HCEC 1CT (cell line): ENCODE data around the gene GUCA2A.

Experiments used
- DNase-seq: peaks from one replicate; pipeline ENCODE4 v3.0.0-alpha.2; 2017

Gene GUCA2A

GRCh38 chr1:42152907-42153600, 11.5 kb downstream of the GUCA2A start, which contains the start of gene GUCA2B:
GUCA2B (plus strand) TSS chr1:42153410; CDS start chr1:42153451, 41 bp downstream.
- no peak for DNase-seq

DNA sequence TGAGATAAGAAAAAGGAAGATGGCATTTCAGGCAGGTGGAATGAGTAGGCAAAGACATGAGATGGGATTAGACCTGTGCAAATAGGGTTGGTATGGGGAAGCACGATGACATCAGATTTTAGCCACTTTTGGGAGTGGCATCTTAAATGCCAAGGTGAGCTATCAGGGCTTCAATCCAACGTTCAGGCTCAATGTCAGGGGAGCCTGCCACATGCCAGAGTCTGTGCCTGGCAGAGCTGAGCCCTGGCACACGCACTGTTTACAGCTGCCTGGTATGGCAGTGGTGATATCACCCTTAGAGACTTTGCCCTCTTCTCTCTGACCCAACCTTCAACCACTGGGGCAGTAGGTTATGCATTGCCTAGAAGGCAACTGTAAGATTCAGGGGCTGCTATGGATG, 12.4 kb downstream of the GUCA2A start:
- DNase-seq, result no peak

GRCh38 chr1:42150651-42151050, 13.9 kb downstream of the GUCA2A start:
- DNase-seq, result no peak

DNA sequence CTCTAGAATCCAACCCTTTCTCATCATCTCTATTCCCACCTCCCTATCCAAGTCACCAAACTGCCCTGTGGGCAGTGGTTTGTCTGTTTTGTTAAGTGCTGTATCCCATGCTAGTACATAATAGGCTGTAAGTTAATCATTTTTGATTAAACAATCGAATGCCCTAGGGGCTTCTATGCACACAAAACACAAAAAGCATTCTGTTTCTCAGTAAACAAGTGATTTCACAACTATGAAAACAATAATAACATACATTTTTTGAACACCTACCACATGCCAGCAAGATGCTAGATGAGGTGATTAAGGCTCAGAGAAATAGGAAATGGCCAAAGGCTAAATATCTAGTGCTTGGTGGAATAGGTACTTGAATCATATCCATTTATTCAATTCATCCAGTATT, 16.4 kb downstream of the GUCA2A start:
- DNase-seq, result no peak

DNA sequence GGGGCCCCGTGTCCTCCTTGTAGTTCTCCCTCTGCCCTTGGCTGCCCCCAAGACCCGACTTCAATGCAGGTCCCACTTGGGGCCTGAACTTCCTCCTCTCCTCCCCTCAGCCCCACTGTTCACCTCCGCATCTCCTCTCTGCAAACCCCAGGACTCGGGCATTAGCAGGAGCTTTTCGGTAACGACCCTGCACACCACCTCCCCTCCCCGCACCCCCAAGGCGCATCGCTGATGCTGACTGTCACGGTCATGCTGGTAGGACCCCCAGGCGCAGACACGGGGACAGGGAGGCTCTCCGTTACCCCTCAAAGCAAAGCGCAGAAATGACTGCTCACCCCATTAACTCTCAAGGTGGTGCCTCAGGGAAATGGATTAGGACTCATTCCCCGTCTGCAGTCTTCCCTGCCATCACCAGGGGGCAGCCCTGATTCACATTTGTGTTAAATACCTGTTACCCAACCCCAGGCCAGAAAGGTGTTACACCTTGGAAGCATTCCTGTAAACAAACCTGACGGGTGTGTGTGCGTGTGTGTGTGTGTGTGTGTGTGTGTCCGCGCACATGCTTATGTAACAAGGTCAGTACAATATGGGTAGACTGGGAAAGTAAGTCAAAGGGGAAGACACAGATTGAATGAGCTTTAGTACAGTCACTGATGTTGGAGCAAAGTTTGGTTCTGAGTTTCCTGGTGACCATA, 17.8 kb downstream of the GUCA2A start:
- DNase-seq, result peak; percentile 13

DNA sequence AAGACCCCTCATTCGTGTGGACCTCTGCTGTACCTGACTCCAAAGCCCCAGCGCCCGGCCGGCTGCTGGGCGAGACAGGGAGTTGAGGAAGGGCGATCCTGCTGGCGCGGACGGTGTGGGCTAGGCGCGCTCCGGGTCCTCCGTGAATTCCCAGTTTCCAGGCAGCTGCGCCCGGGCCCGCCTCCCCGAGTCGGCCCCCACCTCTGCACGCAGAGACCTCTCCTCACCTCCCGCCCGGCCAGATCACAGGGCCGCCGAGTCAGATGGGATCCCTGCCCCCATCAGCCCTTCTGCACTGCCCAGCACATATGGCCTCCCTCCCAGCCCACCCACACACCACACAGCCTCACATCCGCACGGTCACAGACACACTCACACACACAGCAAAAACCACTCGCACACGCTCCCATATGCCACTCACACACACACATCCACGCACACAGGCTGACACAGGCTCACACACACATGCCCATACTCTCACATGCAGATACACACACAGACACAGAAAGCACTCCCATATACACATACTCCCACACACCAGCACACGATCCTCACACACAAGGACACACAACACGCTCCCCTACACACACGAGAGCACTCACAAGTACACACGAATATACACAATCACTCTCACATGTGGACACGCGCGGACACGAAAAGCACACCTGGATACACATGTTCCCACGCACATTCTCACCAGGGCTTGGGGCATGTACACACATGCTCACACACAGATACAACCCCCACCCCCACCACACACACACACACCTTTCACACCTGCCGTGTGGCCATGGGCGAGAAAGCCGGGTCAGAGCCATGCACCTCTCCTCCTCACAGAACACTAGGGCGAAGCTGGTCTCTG, 18.6 kb downstream of the GUCA2A start:
- DNase-seq, result no peak

- no peak for DNase-seq
These were observed 19.2 kb downstream of the GUCA2A start for GRCh38 chr1:42145389-42145716.

- no peak for DNase-seq
These were observed 19.7 kb downstream of the GUCA2A start for GRCh38 chr1:42144711-42145388.

- no peak for DNase-seq
These were observed 20.4 kb downstream of the GUCA2A start for GRCh38 chr1:42143896-42144710.

DNA sequence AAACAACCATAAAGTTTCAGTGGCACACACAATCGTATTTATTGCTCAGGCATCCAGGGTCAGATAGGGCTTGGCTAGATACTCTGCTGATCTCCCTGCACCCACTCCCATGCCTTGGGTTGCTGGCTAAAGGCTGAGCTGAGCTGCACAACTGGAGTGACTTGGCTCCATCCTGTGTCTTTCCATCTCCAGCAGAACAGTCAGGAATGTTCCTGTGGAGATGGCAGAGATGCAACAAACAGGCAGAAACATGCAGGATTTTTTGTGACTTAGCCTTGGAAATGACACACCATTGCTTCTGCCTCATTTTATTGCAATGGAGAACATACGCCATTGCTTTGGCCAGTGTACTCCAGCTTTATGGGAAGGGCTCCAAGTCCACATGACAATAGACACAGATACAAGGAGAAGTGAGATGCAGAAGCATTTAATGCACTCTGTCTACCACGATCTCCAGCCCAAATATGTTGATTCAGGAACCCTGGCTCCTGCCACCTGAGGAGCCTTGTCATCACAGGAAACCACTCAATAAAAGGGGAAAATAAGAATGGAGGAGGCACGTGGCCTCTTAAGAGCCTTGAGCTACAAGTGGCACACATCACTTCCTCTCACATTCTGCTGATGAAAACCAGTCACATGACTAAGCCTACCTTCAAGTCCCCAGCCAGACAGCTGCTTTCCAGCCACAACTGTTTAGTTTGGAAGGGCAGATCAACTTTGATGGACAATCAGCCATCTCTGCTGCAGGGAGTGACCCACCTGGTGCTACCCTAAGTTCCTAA, 21.5 kb downstream of the GUCA2A start:
- DNase-seq, result no peak

- DNase-seq, result no peak
These were observed 22.6 kb downstream of the GUCA2A start for GRCh38 chr1:42141978-42142377.

GRCh38 chr1:42140191-42140590, 24.4 kb downstream of the GUCA2A start:
- no peak for DNase-seq

GRCh38 chr1:42139444-42139843, 25.1 kb downstream of the GUCA2A start:
- DNase-seq, result no peak

DNA sequence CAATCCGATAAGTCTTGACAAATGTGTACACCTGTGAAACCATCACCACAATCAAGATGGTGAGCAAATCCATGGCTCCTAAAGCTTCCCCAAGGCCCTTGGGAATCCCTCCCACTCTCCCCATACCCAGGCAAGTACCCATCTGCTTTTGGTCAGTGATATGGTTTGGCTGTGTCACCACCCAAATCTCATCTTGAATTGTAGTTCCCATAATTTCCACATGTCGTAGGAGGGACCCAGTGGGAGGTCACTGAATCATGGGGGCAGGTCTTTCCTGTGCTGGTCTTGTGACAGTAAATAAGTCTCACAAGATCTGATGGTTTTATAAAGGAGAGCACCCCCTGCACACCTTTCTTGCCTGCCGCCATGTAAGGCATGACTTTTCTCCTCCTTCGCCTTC, 26.0 kb downstream of the GUCA2A start:
- no peak for DNase-seq

GRCh38 chr1:42137766-42138165, 26.8 kb downstream of the GUCA2A start:
- no peak for DNase-seq

- DNase-seq, result no peak
These were observed 28.1 kb downstream of the GUCA2A start for GRCh38 chr1:42136466-42136865.

DNA sequence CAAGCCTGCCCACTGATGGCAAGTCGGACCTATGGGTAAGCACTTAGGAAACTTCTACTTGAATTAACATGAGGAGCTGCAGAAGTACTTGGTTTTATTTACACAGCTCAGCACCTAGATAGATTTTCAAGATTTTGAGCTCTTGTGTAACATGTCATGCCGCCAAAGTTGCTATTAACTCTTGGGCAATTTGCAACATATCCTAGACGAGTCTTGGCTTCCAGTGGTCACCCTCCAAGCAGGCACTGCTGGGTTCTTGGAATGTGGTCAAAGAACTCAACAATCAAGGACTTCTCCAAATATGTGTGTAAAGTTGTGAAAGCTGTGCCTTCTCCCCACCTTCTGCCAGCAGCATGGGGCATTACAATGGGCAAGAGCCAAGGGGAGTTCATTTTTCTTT, 29.1 kb downstream of the GUCA2A start:
- no peak for DNase-seq

- no peak for DNase-seq
These were observed 30.6 kb downstream of the GUCA2A start for GRCh38 chr1:42133809-42134526.

- DNase-seq, result no peak
These were observed 31.2 kb downstream of the GUCA2A start for GRCh38 chr1:42133390-42133789.

DNA sequence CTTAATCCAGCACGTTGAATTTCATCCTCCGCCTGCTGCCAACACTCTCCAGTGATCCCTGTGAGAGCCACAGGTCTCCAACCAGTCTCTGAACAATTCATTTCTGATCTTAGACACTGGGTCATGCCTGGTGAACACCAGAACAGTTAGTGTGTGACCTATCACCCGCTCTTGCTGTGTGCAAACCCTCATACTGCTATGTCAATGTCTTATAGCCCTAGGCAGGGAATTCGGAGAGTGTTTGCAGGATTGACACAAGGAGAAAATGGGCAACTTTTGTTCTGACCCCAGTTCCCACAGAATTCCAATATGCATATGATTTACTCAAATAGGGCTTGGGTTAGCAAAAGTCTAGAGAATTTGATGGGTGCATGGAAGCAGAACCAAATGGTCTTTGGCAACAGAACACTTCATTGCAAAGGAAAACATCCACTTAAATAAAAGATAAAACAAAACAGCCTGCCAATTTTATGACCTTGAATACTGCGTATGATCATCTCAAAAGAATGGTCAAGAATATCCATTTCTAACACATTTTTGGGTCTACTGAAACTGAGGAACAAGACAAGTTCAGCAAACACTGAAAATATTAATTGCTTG, 34.4 kb downstream of the GUCA2A start:
- no peak for DNase-seq
